Gastrocnemius medialis (tissue), 4 donors: Measurements from ENCODE around the gene SP1.

Experiments
- CTCF ChIP-seq, 5 experiments: fragments of 450-650 bp in 3 of 5; fragments of 200-600 bp in 2 of 5; sonication (generic) in 2 of 5; IDR thresholded peaks in 4 of 5; conservative IDR thresholded peaks in 1 of 5; 1 replicate in 4 of 5; 2 replicates in 1 of 5; pipeline ENCODE4 v1.5.1; 2016 to 2019; ENCODE audit warnings: antibody characterized with exemption in 5 of 5, mild to moderate bottlenecking in 3 of 5, moderate library complexity in 3 of 5
- POLR2A ChIP-seq, 2 donors: fragments of 450-650 bp; IDR thresholded peaks; one replicate each; pipeline ENCODE4 v1.6.1; 2017; ENCODE audit warnings: antibody characterized with exemption in 2 of 2, mild to moderate bottlenecking in 2 of 2, moderate library complexity in 2 of 2

GRCh38 chr12:53381731-53382630, 2.0 kb downstream of the SP1 start:
- peak; percentile 39 to 53 (median 51) for TF ChIP-seq CTCF (IDR thresholded peaks at IDR 0.05 in 4 of 5, conservative IDR thresholded peaks at IDR 0.05 in 1 of 5)
- TF ChIP-seq POLR2A (IDR thresholded peaks at IDR 0.05) = no peak
